NCI-H345 treated with DMSO at 0.1 percent for 48 hours (cell line): ENCODE data around the gene CACNA2D4.

Experiments used
- DNase-seq: peaks from one replicate; lab custom pipeline; 2025; ENCODE audit not compliant: unreplicated experiment; lab: John Stamatoyannopoulos, UW

Gene CACNA2D4

GRCh38 chr12:1873531-1874510, 44.6 kb downstream of the CACNA2D4 start:
- no peak for DNase-seq

GRCh38 chr12:1872448-1872847, 46.0 kb downstream of the CACNA2D4 start:
- no peak for DNase-seq

- no peak for DNase-seq
These were observed 46.5 kb downstream of the CACNA2D4 start for GRCh38 chr12:1872001-1872400.

GRCh38 chr12:1870998-1871917, 47.2 kb downstream of the CACNA2D4 start:
- DNase-seq = no peak

DNA sequence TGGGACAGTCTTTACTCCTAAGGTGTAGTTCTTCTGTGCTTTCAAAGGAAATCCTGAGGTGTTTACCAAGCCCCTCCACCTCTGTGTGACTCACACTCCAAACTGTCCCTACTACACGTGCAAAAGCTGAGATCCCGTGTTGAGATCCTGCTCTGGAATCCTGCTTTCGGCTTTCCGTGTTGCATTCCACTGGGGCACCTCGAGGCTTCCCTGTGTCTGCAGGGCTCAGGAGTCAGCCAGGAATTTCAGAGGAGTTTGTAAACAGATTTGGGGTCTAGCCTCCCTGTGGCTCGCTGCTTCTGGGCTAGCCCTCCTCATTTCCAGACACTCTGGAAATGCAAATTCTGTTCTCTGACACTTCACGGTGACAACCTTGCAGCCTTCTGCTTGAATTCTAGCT, 48.4 kb downstream of the CACNA2D4 start:
- no peak for DNase-seq

- DNase-seq = no peak
These were observed 49.3 kb downstream of the CACNA2D4 start for GRCh38 chr12:1869145-1869544.

- no peak for DNase-seq
These were observed 53.1 kb downstream of the CACNA2D4 start for GRCh38 chr12:1865284-1865866.

- no peak for DNase-seq
These were observed 53.6 kb downstream of the CACNA2D4 start for GRCh38 chr12:1864867-1865266.

DNA sequence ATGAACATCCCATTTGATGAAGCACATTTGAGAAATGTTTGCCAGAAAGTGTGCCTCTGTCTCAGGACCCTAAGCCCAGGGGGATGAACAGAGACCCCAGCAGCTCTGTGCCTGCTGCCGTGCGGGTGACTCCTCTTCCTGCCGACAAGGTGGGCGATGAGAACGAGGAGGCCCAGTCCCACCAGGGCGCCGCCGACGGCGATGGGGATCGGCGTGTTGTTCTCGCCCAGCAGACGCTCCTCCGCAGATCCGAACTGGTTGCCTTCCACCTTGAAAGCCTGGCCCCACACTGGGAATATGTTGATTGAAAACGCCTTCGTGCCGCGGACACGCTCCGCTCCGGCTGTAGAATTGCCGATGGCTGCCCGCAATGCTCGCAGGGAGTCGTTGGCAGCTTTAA, 54.0 kb downstream of the CACNA2D4 start:
- no peak for DNase-seq

- no peak for DNase-seq
These were observed 54.6 kb downstream of the CACNA2D4 start for GRCh38 chr12:1863823-1864222.

DNA sequence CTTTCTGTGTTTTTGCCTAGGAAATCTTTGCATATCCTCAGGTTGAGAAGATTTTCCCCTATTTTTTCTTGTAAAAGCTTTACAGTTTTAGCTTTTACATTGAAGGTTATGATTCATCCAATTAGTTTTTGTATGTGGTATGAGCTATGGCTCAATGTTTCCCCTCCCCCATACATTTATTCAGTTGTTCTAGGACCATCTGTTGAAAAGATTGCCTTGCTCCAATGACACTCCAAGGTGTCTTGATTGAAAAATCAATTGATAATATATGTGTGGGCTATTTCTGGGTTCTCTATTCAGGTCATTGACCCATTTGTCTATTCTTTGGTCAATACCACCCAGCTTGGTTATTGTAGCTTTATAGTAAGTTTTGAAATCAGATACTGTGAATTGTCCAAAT, 55.5 kb downstream of the CACNA2D4 start:
- no peak for DNase-seq

DNA sequence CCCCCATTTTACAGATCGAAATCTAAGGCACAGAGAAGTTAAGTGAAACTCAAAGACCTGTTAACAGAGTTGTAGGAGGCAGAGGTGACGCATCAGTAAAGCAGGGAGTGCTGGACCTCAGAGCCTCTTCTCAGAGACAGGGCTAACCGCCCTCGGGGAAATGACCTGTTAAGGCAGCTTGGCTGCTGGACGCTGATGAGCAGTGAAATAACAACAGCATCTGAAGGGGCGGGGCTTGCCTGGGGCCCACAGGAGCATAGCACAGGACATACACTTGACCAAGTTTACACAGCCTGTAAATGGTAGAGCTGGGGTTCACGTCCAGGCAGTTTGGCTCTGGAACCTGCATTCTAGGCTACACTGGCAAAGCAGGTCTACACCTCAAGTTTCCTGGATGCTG, 58.8 kb downstream of the CACNA2D4 start:
- no peak for DNase-seq

- DNase-seq = no peak
These were observed 60.0 kb downstream of the CACNA2D4 start for GRCh38 chr12:1858456-1858855.

GRCh38 chr12:1857821-1858220, 60.6 kb downstream of the CACNA2D4 start:
- DNase-seq = no peak

GRCh38 chr12:1857086-1857485, 61.4 kb downstream of the CACNA2D4 start:
- DNase-seq = no peak

DNA sequence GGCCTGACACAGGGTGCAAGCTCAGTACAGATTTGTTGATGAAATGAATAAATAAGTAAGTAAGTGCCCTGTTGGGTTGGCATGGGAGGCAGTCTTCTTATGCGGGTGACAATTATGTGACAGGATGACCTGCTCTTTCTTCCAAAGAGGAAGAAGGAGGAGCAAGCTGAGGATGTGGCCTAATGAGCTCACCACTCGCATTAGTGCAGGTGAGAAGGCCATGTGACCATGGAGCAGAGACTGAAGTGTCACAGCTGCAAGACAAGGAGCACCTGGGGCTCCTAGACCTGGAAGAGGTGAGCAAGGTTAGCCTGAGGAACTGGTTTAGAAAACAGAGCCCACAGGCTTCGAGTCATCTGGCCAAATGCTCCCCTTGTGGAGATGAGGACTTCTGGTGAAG, 63.2 kb downstream of the CACNA2D4 start:
- DNase-seq = no peak

GRCh38 chr12:1853716-1854115, 64.7 kb downstream of the CACNA2D4 start:
- no peak for DNase-seq

- no peak for DNase-seq
These were observed 66.4 kb downstream of the CACNA2D4 start for GRCh38 chr12:1852076-1852475.

- DNase-seq = no peak
These were observed 67.2 kb downstream of the CACNA2D4 start for GRCh38 chr12:1851151-1851701.

DNA sequence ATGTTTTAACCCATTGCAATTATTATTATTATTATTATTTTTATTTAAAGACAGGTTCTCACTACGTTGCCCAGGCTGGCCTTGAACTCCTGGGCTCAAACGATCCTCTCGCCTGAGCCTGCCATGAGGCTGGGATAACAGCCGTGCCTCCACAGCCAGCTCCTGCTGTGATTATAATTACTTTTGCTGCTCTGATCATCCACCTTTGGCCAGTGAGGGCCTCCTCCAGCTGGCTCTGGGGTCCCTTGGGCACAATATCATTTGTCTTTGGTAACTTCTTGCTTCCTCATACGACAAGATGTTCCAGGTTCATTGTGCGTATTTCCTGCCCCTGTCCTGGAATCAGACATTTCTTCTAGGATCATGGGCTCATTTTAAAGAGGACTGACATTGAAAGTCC, 69.7 kb downstream of the CACNA2D4 start:
- DNase-seq = no peak

GRCh38 chr12:1848146-1848545, 70.3 kb downstream of the CACNA2D4 start:
- peak; percentile 25 for DNase-seq
